Measurements from ENCODE around the gene ADGRL3.

ADGRL3 gene

GRCh38 chr4:61162116-61162515, 38.0 kb upstream of the ADGRL3 start:
- Histone ChIP-seq H3K9me3 (ENCODE audit: control insufficient read depth, insufficient read depth, low read depth, low read length) (no peaks in the 10 kb centered on the region), H3K4me3 (ENCODE audit: low read depth, low read length) (no peak overlapping the region), H3K36me3 (ENCODE audit: control insufficient read depth in 2 of 2, insufficient read depth in 1 of 2, low read length in 2 of 2) (no peaks in the 10 kb centered on the region), H3K27ac (ENCODE audit: extremely low read depth, low read depth, low read length) (no peak overlapping the region), H3K4me1 (ENCODE audit: control insufficient read depth, insufficient read depth, low read length) (no peaks in the 10 kb centered on the region)
- TF ChIP-seq ATF2 (tag by site-specific recombination; IDR thresholded peaks at IDR 0.05; ENCODE audit: low read depth): no peak
- no peak for TF ChIP-seq ZNF624 (tag by site-specific recombination; IDR thresholded peaks at IDR 0.05)
- no peak for TF ChIP-seq SP3 (tag by site-specific recombination; IDR thresholded peaks at IDR 0.05)
- TF ChIP-seq ZNF114 (tag by site-specific recombination; IDR thresholded peaks at IDR 0.05): no peak
- no peak for TF ChIP-seq ZNF394 (tag by site-specific recombination; IDR thresholded peaks at IDR 0.05; ENCODE audit: borderline replicate concordance)
- no peak for TF ChIP-seq ZBTB48 (tag by site-specific recombination; IDR thresholded peaks at IDR 0.05)
- TF ChIP-seq ZNF335 (tag by site-specific recombination; conservative IDR thresholded peaks at IDR 0.05): no peak
- TF ChIP-seq ZBTB7A (tag by site-specific recombination; IDR thresholded peaks at IDR 0.05; ENCODE audit: low read depth): no peak
- no peak for TF ChIP-seq KLF9 (tag by site-specific recombination; IDR thresholded peaks at IDR 0.05; ENCODE audit: low read depth)
- TF ChIP-seq ZNF530 (tag by site-specific recombination; IDR thresholded peaks at IDR 0.05; ENCODE audit: low read depth): no peak
- no peak for TF ChIP-seq ZNF449 (tag by site-specific recombination; IDR thresholded peaks at IDR 0.05)
- no peak for TF ChIP-seq ZFP3 (tag by site-specific recombination; IDR thresholded peaks at IDR 0.05; ENCODE audit: low read depth)
- no peak for TF ChIP-seq ZNF280D (tag by site-specific recombination; IDR thresholded peaks at IDR 0.05)
- no peak for TF ChIP-seq ZNF623 (tag by site-specific recombination; IDR thresholded peaks at IDR 0.05)
- no peak for TF ChIP-seq BCL11A (tag by site-specific recombination; IDR thresholded peaks at IDR 0.05; ENCODE audit: low read depth)
- TF ChIP-seq ZNF211 (tag by site-specific recombination; IDR thresholded peaks at IDR 0.05; ENCODE audit: low read depth): no peak
- TF ChIP-seq ZNF791 (tag by site-specific recombination; IDR thresholded peaks at IDR 0.05): no peak
- TF ChIP-seq PRDM10 (tag by site-specific recombination; IDR thresholded peaks at IDR 0.05): no peak
- no peak for TF ChIP-seq ZNF776 (tag by site-specific recombination; IDR thresholded peaks at IDR 0.05; ENCODE audit: borderline replicate concordance)
- TF ChIP-seq AEBP2 (tag by site-specific recombination; IDR thresholded peaks at IDR 0.05; ENCODE audit: borderline replicate concordance): no peak
- POLR2A ChIA-PET: no interaction called here
- CTCF ChIA-PET: no interaction called here

Measured in HEK293 (cell line).